ENCODE data around the gene SLC26A6. TPM values are rescaled to one million over a fixed set of nuclear protein-coding genes. Genes with fewer than 3 reads are reported as not detected.

SLC26A6 gene
- total RNA-seq: 19.3 and 20.7 TPM in 2 replicates

GRCh38 chr3:48635222-48636021 is at the start of gene SLC26A6:
Gene SLC26A6, minus strand, starts transcription at chr3:48635461. Its CDS starts 68 bp downstream, at chr3:48635393.

GRCh38 chr3:48662753-48663488 is 27.7 kb upstream of the SLC26A6 start, which contains the start of gene CELSR3:
Gene CELSR3, minus strand, starts transcription at chr3:48662886. Its CDS starts 252 bp downstream, at chr3:48662634.

GRCh38 chr3:48621461-48621869 is 13.8 kb downstream of the SLC26A6 start, which contains the start of gene TMEM89:
Gene TMEM89, minus strand, starts transcription at chr3:48621769. Its CDS starts 13 bp downstream, at chr3:48621756.

GRCh38 chr3:48609088-48610005 is 25.9 kb downstream of the SLC26A6 start, which contains the start of gene UQCRC1:
Gene UQCRC1, minus strand, starts transcription at chr3:48609646. Its CDS starts 26 bp downstream, at chr3:48609620.

GRCh38 chr3:48595075-48595525 is 40.2 kb downstream of the SLC26A6 start, which contains the start of gene COL7A1:
Gene COL7A1, minus strand, starts transcription at chr3:48595329. Its CDS starts 170 bp downstream, at chr3:48595159.

Other genes starting within 250 kb of the SLC26A6 start
- gene PLXNB1, start 205.4 kb downstream of the SLC26A6 start, total RNA-seq: 23.8 and 37.3 TPM in 2 replicates
- gene CCDC51, start 195.3 kb downstream of the SLC26A6 start, total RNA-seq: 11.3 and 12.6 TPM in 2 replicates
- 69.9 and 93.4 TPM in 2 replicates for gene TMA7, start 195.2 kb downstream of the SLC26A6 start, total RNA-seq
- 5.1 and 6.3 TPM in 2 replicates for gene ATRIP, start 188.7 kb downstream of the SLC26A6 start, total RNA-seq
- gene SHISA5, start 131.3 kb downstream of the SLC26A6 start, total RNA-seq: 134 and 160 TPM in 2 replicates
- gene PFKFB4, start 78.7 kb downstream of the SLC26A6 start, total RNA-seq: 59.8 and 62.5 TPM in 2 replicates
- gene UCN2, start 71.7 kb downstream of the SLC26A6 start, total RNA-seq: 0.98 and 1.4 TPM in 2 replicates
- 32.6 and 40.7 TPM in 2 replicates for gene COL7A1, start 40.1 kb downstream of the SLC26A6 start, total RNA-seq
- gene UQCRC1, start 25.8 kb downstream of the SLC26A6 start, total RNA-seq: 229 and 273 TPM in 2 replicates
- gene TMEM89, start 13.7 kb downstream of the SLC26A6 start, total RNA-seq: not detected in 2 replicates
- 0.91 and 2.9 TPM in 2 replicates for gene CELSR3, start 27.4 kb upstream of the SLC26A6 start, total RNA-seq
- 15.9 and 18.9 TPM in 2 replicates for gene NCKIPSD, start 50.5 kb upstream of the SLC26A6 start, total RNA-seq
- 33.9 and 34.5 TPM in 2 replicates for gene IP6K2, start 81.8 kb upstream of the SLC26A6 start, total RNA-seq
- gene PRKAR2A, start 212.4 kb upstream of the SLC26A6 start, total RNA-seq: 35.2 and 36.6 TPM in 2 replicates

Measured in smooth muscle cell of the pulmonary artery (primary cell).